Gastroesophageal sphincter (tissue), 3 donors: ENCODE measurements around the gene ZNF555.

Experiments used
- CTCF ChIP-seq, 4 experiments: fragments of 200-600 bp in 2 of 4; fragments of 450-650 bp in 2 of 4; sonication (generic) in 1 of 4; IDR thresholded peaks; one replicate each; pipeline ENCODE4 v1.5.1; 2017 to 2019; ENCODE audit warnings: antibody characterized with exemption in 4 of 4, mild to moderate bottlenecking in 2 of 4, moderate library complexity in 2 of 4
- EP300 ChIP-seq: sonication (generic); formaldehyde crosslinking; IDR thresholded peaks from one replicate; pipeline ENCODE4 v1.6.1; 2017; ENCODE audit warnings: antibody characterized with exemption, mild to moderate bottlenecking
- POLR2AphosphoS5 ChIP-seq: sonication (generic); formaldehyde crosslinking; IDR thresholded peaks from one replicate; pipeline ENCODE4 v1.6.1; 2017; ENCODE audit warnings: antibody characterized with exemption

GRCh38 chr19:2808129-2808941, 32.9 kb upstream of the ZNF555 start:
- TF ChIP-seq POLR2AphosphoS5 (no peak), CTCF (IDR thresholded peaks at IDR 0.05) (no peak), EP300 (no peak)
